Body of pancreas (tissue), 4 donors: Measurements from ENCODE around the gene BEST1.

Source experiments
- CTCF ChIP-seq, 7 experiments: fragments of 450-650 bp in 4 of 7; fragments of 200-600 bp in 3 of 7; sonication (generic) in 3 of 7; IDR thresholded peaks; one replicate each; pipeline ENCODE4 v1.5.1; 2016 to 2019; ENCODE audit warnings: antibody characterized with exemption in 7 of 7
- POLR2A ChIP-seq, 3 donors: fragments of 450-650 bp; IDR thresholded peaks; one replicate each; pipeline ENCODE4 v1.6.1; 2016; ENCODE audit warnings: antibody characterized with exemption in 3 of 3, mild to moderate bottlenecking in 2 of 3

GRCh38 chr11:61958590-61958989, 8.4 kb downstream of the BEST1 start:
- TF ChIP-seq CTCF (IDR thresholded peaks at IDR 0.05): no peak
- TF ChIP-seq POLR2A (IDR thresholded peaks at IDR 0.05): no peak
